SKM-1 treated with dmso at 0.1 percent for 144 hours (cell line): ENCODE data around the gene HNRNPDL.
"Not testable (repeated sequence)": the region's sequence is repeated elsewhere in the genome, so short reads cannot be mapped to it uniquely, and the experiment has no call there.

Experiments
- DNase-seq: peaks from one replicate; lab custom pipeline; 2025; ENCODE audit not compliant: unreplicated experiment; lab: John Stamatoyannopoulos, UW

The HNRNPDL gene

DNA sequence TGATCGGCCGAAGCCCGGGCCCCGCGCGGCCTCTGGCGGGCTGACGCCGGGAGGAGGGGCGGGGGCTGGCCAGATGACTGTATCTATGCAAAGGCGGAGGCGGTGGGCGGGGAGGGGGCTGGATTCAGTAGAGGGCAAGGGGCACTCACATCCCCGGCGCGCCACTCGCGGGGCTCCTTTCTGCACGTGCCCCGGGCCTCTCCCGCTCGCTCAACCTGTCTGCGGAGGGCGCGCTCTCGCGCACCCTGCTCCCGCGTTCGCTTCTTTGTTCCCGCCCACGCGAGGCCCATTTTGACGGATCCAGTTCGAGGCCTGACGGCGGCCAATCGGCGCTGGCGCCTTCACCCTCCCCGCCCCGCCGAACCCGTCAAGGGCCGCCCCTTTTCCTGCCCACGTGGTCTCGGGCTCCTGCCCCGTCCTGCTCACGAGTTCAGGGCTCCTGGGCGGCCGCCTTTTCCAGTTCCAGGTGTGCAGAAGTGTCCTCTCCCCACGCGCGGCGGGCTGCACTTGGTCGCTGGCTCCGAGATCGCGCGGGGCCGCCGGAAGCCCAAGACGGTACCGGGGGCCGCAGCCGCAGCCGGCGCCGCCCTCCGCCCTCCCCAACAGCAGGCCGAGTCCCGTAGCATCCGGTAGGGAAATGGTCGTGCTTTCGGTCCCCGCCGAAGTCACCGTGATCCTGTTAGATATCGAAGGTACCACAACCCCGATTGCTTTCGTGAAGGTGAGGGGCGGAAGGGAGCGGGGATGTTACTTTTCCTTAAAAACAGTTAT is at the start of gene HNRNPDL, which contains the start of gene ENOPH1:
Gene HNRNPDL, minus strand, starts transcription at position 270 of the 771 bp plus-strand sequence. CDS start 772 bp downstream, outside the sequence.
Gene ENOPH1, plus strand, starts transcription at position 398 of the 771 bp plus-strand sequence. Its CDS starts 240 bp downstream, at position 638.
- DNase-seq, result peak; percentile 94

DNA sequence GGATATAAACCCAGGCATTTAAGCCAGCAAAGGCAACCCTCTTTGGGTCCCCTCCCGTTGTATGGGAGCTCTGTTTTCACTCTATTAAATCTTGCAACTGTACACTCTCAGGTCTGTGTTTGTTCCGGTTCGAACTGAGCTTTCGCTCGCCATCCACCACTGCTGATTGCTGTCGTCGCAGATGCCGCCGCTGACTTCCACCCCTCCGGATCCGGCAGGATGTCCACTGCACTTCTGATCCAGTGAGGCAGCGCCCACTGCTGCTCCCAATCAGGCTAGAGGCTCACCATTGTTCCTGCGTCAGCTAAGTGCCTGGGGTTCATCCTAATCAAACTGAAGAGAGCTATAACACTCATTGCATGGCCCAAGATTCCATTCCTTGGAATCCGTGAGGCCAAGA is 49.3 kb upstream of the HNRNPDL start:
- DNase-seq, result no peak

DNA sequence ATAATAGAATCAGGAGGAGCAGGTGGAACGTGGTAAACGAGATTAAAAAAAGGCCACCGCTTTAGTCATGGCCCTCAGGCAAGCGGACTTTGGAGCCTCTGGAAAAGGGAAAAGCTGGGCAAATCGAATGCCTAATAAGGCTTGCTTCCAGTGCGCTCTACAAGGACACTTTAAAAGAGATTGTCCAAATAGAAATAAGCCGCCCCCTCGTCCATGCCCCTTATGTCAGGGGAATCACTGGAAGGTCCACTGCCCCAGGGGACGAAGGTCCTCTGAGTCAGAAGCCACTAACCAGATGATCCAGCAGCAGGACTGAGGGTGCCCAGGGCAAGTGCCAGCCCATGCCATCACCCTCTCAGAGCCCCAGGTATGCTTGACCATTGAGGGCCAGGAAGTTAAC is 47.2 kb upstream of the HNRNPDL start:
- DNase-seq, result not testable (repeated sequence)

DNA sequence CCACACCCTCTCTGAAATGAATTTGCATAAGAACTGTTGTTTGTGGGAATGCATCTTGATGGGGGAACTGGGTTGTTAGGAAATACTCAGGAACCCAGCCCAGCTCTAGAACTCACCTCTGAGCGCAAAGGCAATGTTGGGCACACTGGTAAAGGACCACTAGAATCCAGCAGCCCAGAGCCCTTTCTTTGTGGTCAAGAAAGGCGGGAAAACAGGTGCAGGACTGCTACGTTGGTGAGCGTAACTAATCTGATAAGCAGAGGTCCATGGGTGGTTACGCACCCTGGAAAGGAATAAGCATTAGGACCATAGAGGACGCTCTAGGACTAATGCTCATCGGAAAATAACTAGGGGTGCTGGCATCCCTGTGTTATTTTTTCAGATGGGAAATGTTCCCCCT is 45.7 kb upstream of the HNRNPDL start:
- DNase-seq, result not testable (repeated sequence)

DNA sequence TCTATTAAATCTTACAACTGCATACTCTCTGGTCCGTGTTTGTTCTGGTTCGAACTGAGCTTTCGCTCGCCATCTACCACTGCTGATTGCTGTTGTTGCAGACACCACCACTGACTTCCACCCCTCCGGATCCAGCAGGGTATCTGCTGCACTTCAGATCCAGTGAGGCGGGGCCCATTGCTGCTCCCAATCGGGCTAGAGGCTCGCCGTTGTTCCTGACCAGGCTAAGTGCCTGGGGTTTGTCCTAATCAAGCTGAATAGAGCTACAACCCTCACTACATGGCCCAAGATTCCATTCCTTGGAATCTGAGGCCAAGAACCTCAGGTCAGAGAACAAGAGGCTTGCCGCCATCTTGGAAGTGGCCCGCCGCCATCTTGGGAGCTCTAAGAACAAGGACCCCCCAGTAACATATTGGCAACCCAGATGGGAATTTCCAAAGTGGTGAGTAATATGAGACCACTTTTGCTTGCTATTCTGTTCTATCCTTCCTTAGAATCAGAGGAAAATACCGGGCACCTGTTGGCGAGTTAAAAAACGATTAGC is 43.4 kb upstream of the HNRNPDL start:
- no peak for DNase-seq

DNA sequence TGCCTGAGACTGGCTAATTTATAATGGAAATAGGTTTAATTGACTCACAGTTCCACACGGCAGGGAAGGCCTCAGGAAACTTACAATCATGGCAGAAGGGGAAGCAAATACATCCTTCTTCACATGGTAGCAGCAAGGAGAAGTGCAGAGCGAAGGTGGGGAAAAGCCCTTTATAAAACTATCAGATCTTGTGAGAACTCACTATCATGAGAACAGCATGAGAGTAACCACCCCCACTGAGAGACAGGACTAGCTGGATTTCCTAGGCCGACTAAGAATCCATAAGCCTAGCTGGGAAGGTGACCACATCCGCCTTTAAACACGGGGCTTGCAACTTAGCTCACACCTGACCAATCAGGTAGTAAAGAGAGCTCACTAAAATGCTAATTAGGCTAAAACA is 42.8 kb upstream of the HNRNPDL start:
- not testable (repeated sequence) for DNase-seq

DNA sequence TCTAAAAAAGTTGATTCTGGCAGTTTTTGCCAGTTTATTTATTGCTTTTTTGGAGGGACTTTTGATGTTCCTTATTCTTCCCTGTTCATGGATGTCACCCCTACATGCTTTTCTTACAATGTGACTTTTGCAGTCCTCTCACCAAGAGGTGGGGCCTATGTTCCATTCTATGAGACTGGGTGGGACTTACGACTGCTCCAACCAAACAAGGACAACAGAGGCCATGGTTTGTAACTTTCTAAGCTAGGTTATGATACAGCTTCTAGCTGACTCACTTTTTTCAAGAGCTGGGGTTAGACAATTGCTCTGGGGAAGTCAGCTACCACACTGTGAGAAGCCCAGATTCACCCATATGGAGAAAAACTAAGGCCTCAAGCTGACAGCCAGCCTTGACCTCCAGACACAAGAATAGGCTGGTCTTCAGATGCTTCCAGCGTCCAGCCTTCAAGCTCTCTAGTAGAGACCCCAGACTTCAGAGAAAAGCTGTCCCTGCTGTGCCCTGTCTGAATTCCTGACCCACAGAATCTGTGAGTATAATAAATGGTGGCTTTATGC is 39.6 kb upstream of the HNRNPDL start:
- DNase-seq, result no peak

DNA sequence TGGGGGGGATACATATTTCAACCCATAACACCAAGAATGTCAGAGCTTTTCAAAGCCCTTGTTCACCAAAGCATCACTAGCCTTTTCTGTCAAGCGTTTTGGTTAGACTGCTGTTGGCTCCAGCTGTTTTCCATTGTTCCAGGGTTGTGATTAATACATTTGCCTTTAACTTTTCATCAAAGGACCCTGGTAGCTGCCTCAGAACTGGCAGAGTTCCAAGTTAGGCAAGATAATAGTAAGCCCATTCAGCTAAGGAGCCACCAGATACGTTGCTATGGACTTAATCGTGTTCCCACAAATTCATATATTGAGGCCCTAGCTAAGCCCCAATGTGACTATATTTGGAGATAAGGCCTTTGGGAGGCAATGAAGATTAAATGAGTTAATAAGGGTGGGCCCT is 37.2 kb upstream of the HNRNPDL start:
- no peak for DNase-seq

DNA sequence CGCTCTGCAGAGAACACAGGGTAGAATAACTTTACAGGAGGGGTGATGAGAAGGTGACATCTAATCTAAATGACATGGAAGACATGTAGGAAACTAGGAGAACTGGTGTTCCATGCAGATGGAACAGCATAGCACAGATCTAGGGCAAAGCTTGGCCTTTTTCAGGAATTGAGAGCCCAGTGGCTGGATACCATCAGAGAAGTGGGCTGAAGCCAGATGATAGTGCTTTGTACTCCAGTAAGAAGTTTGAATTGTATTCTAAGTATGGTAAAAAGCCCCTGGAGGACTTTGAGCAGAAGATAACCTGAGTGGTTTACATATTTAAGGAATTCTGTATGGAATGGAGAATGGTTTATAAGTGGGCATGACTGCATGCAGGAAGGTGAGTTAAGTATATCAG is 33.0 kb upstream of the HNRNPDL start:
- DNase-seq, result no peak

DNA sequence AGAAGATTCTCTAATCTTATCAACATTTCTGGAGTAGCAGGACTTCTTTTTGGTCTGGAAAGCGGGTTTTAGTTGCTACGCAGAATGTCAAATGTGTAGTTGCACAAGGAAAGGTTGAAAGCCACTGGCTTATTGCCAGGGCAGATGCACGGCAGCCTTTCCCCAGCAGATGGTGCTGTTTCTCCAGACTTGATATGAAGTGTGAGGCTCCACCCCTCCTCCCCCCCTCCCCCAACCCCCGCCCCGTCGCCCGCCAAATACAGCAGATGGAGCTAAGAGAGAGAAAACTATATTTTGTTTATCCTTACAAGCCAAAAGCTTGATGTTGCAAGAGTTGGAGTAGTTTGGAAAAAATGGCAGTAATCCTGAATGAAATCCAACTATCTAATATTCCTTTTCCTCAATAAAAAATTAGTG is 32.2 kb upstream of the HNRNPDL start:
- DNase-seq, result peak; percentile 64

DNA sequence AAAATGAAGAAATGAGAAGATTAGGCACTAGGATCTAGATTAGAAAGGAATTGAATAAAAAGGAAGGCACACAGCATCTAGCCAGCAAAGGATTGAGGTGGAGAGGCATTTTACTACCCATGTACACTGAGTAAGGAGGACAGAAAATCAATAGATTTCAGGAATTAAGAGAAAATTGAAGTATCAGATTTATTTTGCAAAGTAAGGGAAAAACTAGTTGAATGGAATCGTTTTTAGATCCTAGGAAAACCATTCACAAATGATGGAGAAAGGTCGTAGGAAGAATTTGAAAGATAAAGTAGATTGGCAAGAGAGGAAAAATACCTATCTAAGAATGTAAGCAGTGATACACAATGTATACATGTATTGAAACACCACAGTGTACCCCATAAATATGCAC is 31.4 kb upstream of the HNRNPDL start:
- DNase-seq, result no peak

DNA sequence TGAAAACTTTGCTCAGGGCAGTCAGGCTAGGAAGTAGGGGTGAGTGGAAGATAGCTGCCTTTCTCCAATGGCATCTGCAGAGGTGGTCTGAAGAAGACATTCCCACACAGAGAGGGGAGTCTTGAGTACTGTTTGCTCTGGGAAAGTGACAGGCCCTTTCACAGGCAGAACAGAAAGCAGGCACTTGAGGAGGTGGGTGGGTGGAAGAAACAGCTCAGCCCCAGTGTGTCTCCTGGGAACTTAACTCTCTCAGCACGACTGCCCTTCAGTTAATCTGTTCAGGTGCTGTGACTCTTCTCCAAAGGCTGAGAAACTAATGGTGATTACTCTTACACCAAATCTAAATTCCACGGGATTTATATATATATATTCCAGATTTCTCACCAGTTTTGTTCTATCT is 28.5 kb upstream of the HNRNPDL start:
- DNase-seq, result no peak

DNA sequence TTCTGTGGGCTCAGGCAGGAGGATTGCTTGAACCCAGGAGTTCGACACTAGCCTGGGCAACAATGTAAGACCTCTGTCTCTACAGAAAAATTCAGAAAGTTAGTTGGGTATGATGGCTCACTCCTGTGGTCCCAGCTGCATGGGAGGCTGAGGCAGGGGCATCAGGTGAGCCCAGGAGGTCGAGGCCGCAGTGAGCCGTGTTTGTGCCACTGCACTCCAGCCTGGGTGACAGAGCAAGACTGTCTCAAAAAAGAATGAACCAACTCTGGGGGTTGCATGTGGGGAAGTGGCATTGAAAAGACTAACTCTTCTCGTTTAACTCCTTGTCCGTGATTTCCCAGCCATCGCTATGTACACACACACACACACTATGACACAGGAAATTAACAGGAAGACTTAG is 27.0 kb upstream of the HNRNPDL start:
- DNase-seq, result no peak

DNA sequence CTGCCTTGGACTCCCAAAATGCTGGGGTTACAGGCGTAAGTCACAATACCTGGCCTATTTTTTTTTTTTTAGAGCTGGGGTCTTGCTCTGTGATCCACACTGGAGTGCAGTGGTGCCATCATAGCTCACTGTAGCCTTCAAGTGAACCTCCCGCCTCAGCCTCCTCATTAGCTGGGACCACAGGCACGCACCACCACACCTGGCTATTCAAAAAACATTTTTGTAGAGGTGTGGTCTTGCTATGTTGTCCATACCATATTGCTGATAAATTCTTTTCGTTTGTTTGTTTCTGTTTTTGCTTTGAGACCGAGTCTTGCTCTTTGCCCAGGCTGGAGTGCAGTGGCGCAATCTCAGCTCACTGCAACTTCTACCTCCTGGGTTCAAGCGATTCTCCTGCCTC is 21.8 kb upstream of the HNRNPDL start:
- DNase-seq, result no peak

DNA sequence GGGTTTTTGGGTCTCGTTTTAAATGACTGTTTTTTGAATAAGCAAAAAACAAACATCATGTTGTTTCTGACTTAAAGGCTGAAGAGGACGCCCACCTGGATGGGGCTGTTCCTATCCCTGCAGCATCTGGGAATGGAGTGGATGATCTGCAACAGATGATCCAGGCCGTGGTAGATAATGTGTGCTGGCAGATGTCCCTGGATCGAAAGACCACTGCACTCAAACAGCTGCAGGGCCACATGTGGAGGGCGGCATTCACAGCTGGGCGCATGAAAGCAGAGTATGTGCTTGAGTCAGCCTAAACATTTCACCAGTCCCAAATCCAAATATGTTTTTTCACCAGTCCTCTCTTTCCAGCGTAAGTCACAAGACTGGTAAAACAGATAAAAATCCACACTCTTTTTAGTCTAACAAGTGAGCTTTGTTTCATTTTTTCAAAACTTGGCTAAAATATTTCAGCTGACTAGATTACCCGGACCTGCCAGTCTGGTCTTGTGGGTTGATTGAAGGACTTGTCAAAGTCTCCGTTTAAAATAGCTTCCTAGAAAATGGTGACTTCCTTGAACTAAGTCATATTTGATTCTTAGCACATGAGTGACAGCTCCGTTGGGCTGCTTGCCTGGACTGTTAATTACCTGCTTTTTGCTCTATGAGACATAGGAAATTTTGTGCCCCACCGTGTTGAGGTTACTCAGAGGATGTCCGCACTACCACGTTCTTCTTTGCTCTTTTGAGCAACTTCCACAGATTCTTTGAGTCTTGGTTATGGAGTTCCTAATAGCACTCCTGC is 20.9 kb upstream of the HNRNPDL start:
- DNase-seq, result no peak

DNA sequence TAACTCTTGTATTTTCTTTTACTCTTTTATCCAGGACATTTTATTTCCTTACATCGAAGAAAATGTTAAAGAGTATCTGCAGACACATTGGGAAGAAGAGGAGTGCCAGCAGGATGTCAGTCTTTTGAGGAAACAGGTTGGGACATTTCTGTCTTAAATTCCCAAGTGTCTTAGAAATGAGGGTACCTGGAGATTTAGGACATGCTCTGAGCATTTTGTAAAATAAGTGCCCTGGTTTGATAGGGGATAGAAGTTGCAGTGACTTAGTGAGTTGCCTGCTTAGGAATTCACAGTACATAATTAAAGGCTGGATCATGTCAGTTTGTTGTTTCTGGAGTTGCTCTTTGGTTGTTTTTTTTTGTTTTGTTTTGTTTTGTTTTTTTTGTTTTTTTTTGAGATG is 17.6 kb upstream of the HNRNPDL start:
- DNase-seq, result no peak

DNA sequence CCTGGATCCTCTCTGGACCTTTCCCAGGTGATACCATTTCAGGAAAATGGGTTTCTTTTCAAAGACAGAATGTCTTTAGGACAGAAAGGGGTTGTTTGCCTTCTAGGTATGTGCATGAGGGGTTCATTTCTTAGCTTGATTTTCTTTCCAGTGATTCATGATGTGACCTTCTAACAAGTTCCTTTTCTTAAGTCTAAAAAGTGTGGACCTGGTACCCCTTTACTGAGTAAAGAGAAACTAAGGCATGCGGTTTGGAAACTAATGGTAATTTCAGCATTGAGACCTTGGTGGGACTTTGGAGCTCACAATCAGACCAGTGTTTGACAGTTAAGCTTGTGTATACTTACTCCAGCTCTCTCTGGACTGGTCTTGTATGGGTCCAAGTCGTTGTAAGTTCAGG is 8.8 kb upstream of the HNRNPDL start:
- no peak for DNase-seq

DNA sequence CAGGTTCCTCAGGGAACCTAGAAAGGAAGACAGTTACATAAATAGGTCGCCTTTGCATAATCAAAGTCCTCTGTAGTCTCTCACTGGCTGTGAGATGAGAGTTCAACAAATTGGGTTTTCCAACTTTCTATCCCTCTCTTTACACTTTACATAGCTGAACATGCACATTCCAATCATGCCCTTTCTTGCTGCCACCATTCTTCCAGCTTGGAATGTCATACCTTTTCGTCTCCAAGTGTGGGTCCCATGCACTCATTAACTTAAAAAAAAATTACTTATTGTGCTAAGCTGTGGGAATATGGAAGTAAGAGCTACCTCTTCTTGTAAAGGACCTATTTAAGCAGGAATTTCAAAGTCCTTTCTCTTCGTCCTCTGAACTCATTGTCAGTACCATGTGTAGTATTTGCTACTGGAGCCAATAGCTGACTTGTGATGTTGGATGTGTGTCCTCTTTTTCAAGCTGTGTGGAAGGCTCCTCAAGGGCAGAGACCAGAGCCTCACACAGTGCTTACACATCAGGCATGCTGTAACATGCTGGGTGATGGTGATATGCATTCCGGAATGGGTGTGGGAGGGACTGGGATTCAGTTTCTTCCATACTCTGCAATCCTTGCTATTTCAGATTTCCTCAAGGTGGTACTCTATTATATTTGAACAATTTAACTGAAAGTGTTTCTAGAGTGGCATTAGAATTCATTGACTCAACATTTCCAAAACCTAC is 7.2 kb upstream of the HNRNPDL start:
- no peak for DNase-seq

DNA sequence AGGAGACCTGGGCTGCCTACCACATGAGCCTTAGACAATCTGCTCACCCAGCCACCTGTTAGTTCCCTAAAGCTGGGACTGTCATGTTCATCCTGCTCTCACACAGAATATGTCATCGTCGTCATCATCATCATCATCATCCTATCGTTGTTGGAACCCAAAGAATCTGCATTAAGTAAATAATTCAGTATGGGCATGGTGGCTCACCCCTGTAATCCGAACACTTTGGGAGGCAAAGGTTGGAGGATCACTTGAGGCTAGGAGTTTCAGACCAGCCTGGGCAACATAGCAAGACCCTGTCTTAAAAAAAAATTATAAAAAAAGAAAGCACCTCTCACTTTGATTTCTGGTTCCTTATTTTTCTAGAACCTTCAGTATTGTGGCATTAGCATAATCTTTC is 6.5 kb upstream of the HNRNPDL start:
- DNase-seq, result no peak

DNA sequence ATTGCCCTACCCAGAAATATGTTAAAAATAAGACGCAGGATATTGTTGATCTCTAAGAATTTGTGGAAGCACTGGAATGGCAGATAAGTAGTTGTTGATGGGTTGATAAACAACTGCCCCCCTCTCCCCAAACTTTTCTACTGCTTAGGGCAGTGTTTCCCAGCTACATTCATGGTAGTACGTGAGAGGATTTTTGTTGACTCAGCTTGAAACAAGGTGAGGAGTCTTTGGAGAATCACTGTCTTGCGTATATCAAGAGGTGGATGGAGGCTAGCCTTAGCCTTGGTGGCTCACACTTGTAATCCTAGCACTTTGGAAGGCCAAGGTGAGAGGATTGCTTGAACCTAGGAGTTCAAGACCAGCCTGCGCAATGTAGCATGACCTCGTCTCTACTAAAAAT is 5.9 kb upstream of the HNRNPDL start:
- DNase-seq, result no peak

DNA sequence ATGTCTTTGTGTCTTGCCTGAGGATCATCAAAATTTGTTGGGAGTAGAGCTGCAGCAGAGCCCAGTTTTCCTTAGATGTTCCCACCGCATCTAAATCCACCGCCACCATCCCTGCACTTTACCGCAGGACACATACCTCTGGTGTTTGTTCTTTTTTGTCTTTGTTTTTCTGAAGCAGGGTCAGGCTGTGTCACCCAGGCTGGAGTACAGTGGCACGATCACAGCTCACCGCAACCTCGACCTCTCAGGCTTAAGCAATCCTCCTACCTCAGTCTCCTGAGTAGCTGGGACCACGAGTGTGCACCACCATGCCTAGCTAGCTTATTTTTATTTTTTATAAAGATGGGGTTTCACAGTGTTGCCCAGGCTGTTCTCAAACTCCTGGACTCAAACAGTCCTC is 4.7 kb upstream of the HNRNPDL start:
- DNase-seq, result no peak
